H1 (cell line): ENCODE data around the gene LYPD6B. TPM values are rescaled to one million over a fixed set of nuclear protein-coding genes. Genes with fewer than 3 reads are reported as not detected.

Experiments used
- CTCF ChIA-PET: fragments of 300-600 bp; sonication (Branson Sonifier 250); formaldehyde crosslinking; loops from one replicate; lab custom pipeline; 2021; ENCODE audit not compliant: partially characterized antibody; lab: Charles Lee
- POLR2A ChIA-PET: fragments of 300-600 bp; sonication (Branson Sonifier 250); formaldehyde crosslinking; loops from one replicate; lab custom pipeline; 2021; ENCODE audit warnings: inconsistent platforms; ENCODE audit not compliant: partially characterized antibody; lab: Charles Lee
- DNase-seq, 2 experiments: peaks; one replicate each; pipeline versions ENCODE4 v3.0.0 to v3.0.0-alpha.2; 2010 to 2022; ENCODE audit warnings: low spot score in 2 of 2, low read depth in 1 of 2, mixed read lengths in 1 of 2
- FAIRE-seq: peaks from 2 replicates; lab custom pipeline; 2011; peaks lifted over from hg19 to GRCh38; lab: Jason Lieb, UNC
- H2AFZ ChIP-seq: 2 replicates; pipeline ENCODE4 v1.8.1; 2012; ENCODE audit warnings: low read length, inconsistent platforms
- H2AK5ac ChIP-seq: 2 replicates; pipeline ENCODE4 v1.6.1; 2013; ENCODE audit warnings: low read depth, low read length
- H2BK120ac ChIP-seq: replicated peaks from 2 replicates; pipeline ENCODE3; 2013; ENCODE audit warnings: low read depth, low read length, inconsistent platforms
- H2BK12ac ChIP-seq: 2 replicates; pipeline ENCODE4 v1.6.1; 2013; ENCODE audit warnings: low read depth, low read length
- H2BK15ac ChIP-seq: 2 replicates; pipeline ENCODE4 v1.6.1; 2013; ENCODE audit warnings: low read length
- H2BK20ac ChIP-seq: 2 replicates; pipeline ENCODE4 v1.6.1; 2013; ENCODE audit warnings: low read length
- H2BK5ac ChIP-seq: 2 replicates; pipeline ENCODE4 v1.6.1; 2013; ENCODE audit warnings: low read depth, low read length
- H3K14ac ChIP-seq: 2 replicates; pipeline ENCODE4 v1.6.1; 2013; ENCODE audit warnings: inconsistent platforms; ENCODE audit not compliant: insufficient read length
- H3K18ac ChIP-seq: 2 replicates; pipeline ENCODE4 v1.6.1; 2013; ENCODE audit warnings: low read length; ENCODE audit errors: extremely low read depth
- H3K23ac ChIP-seq: 2 replicates; pipeline ENCODE4 v1.6.1; 2013; ENCODE audit warnings: inconsistent platforms; ENCODE audit not compliant: insufficient read length
- H3K23me2 ChIP-seq: 2 replicates; pipeline ENCODE4 v1.6.1; 2013; ENCODE audit warnings: low read depth, low read length
- H3K27ac ChIP-seq: 2 replicates; pipeline ENCODE4 v1.6.1; 2011; ENCODE audit warnings: low read depth, low read length, inconsistent platforms
- H3K27me3 ChIP-seq, 4 experiments: replicated peaks in 1 of 4; 1 replicate in 1 of 4; 2 replicates in 3 of 4; pipeline versions ENCODE4 v1.6.1 to v1.8.1; 2011 to 2013; ENCODE audit warnings: low read length in 3 of 4, mild to moderate bottlenecking in 3 of 4, inconsistent platforms in 2 of 4, mixed read lengths in 2 of 4, moderate library complexity in 1 of 4; ENCODE audit not compliant: control insufficient read depth in 3 of 4, insufficient read depth in 3 of 4; ENCODE audit errors: extremely low read depth in 1 of 4
- H3K36me3 ChIP-seq, 4 experiments: 2 replicates each; pipeline versions ENCODE4 v1.6.1 to v1.8.1; 2011 to 2013; ENCODE audit warnings: mild to moderate bottlenecking in 4 of 4, low read length in 3 of 4, moderate library complexity in 2 of 4, control low read depth in 1 of 4, inconsistent platforms in 1 of 4; ENCODE audit not compliant: insufficient read depth in 4 of 4, control insufficient read depth in 2 of 4
- H3K4ac ChIP-seq: replicated peaks from 2 replicates; pipeline ENCODE3; 2013; ENCODE audit warnings: low read length, low read depth, mixed read lengths, inconsistent platforms; ENCODE audit not compliant: insufficient read length
- H3K4me1 ChIP-seq, 4 experiments: replicated peaks in 1 of 4; 1 replicate in 1 of 4; 2 replicates in 3 of 4; pipeline versions ENCODE4 v1.6.1 to v1.8.1; 2011 to 2013; ENCODE audit warnings: low read length in 3 of 4, inconsistent platforms in 2 of 4, mixed read lengths in 1 of 4; ENCODE audit not compliant: insufficient read depth in 4 of 4, control insufficient read depth in 3 of 4
- H3K4me2 ChIP-seq, 2 experiments: 2 replicates each; pipeline versions ENCODE4 v1.6.1 to v1.8.1; 2011 to 2013; ENCODE audit warnings: low read depth in 2 of 2, low read length in 2 of 2, control low read depth in 1 of 2, inconsistent platforms in 1 of 2, mild to moderate bottlenecking in 1 of 2; ENCODE audit not compliant: insufficient read depth in 1 of 2
- H3K4me3 ChIP-seq, 4 experiments: fragments of 200-600, 300-600 bp in 1 of 4; sonication (generic), shearing (Covaris generic), sonication (Bioruptor Twin) in 1 of 4; 2 replicates each; pipeline versions ENCODE4 v1.5.1 to v1.8.1; 2011 to 2016; ENCODE audit warnings: low read length in 4 of 4, low read depth in 3 of 4, control low read depth in 2 of 4, inconsistent platforms in 2 of 4, mild to moderate bottlenecking in 2 of 4, mixed read lengths in 1 of 4, moderate library complexity in 1 of 4; ENCODE audit not compliant: insufficient read depth in 2 of 4; ENCODE audit errors: extremely low read depth in 1 of 4
- H3K56ac ChIP-seq: replicated peaks from 2 replicates; pipeline ENCODE3; 2013; ENCODE audit warnings: low read depth, mild to moderate bottlenecking, mixed read lengths, low read length, inconsistent platforms; ENCODE audit not compliant: insufficient read length
- H3K79me1 ChIP-seq: 2 replicates; pipeline ENCODE4 v1.6.1; 2013; ENCODE audit warnings: low read depth, low read length, control low read depth
- H3K79me2 ChIP-seq, 2 experiments: 2 replicates each; pipeline versions ENCODE4 v1.6.1 to v1.8.1; 2012 to 2013; ENCODE audit warnings: low read length in 2 of 2, mild to moderate bottlenecking in 2 of 2, inconsistent platforms in 1 of 2; ENCODE audit not compliant: insufficient read depth in 2 of 2, control insufficient read depth in 1 of 2
- H3K9ac ChIP-seq, 4 experiments: replicated peaks in 1 of 4; 1 replicate in 1 of 4; 2 replicates in 3 of 4; pipeline versions ENCODE4 v1.6.1 to v1.8.1; 2011 to 2013; ENCODE audit warnings: low read depth in 3 of 4, low read length in 3 of 4, control low read depth in 2 of 4, mild to moderate bottlenecking in 2 of 4, moderate library complexity in 2 of 4, inconsistent platforms in 1 of 4; ENCODE audit errors: extremely low read depth in 1 of 4
- H3K9me3 ChIP-seq, 2 experiments: 2 replicates each; pipeline versions ENCODE4 v1.6.1 to v1.8.1; 2012 to 2013; ENCODE audit warnings: mild to moderate bottlenecking in 2 of 2, moderate library complexity in 2 of 2, control low read depth in 1 of 2, inconsistent platforms in 1 of 2, low read depth in 1 of 2, low read length in 1 of 2, mixed read lengths in 1 of 2; ENCODE audit not compliant: insufficient read depth in 2 of 2
- H4K20me1 ChIP-seq, 2 experiments: replicated peaks in 1 of 2; 2 replicates each; pipeline versions ENCODE3 to v1.8.1; 2011 to 2013; ENCODE audit warnings: inconsistent platforms in 2 of 2, low read length in 2 of 2, mild to moderate bottlenecking in 1 of 2; ENCODE audit not compliant: insufficient read depth in 2 of 2, control insufficient read depth in 1 of 2
- H4K5ac ChIP-seq: 2 replicates; pipeline ENCODE4 v1.6.1; 2013; ENCODE audit warnings: low read length, low read depth, mixed read lengths, inconsistent platforms; ENCODE audit not compliant: insufficient read length
- H4K8ac ChIP-seq: 2 replicates; pipeline ENCODE4 v1.8.0; 2013; ENCODE audit warnings: mild to moderate bottlenecking, moderate library complexity, low read length, inconsistent platforms; ENCODE audit not compliant: insufficient read depth; ENCODE audit errors: extremely low read depth
- H4K91ac ChIP-seq: replicated peaks from 2 replicates; pipeline ENCODE3; 2013; ENCODE audit warnings: low read length, mixed read lengths, inconsistent platforms; ENCODE audit not compliant: insufficient read length
- E2F6 ChIP-seq: IDR thresholded peaks from 2 replicates; pipeline ENCODE4 v1.6.1; 2012; ENCODE audit warnings: inconsistent platforms
- GABPA ChIP-seq: IDR thresholded peaks from 2 replicates; pipeline ENCODE4 v1.6.1; 2011; ENCODE audit warnings: mild to moderate bottlenecking, low read length, moderate library complexity, borderline replicate concordance; ENCODE audit not compliant: insufficient read depth
- HDAC6 ChIP-seq: IDR thresholded peaks from one replicate; pipeline ENCODE4 v1.7.1; 2012; ENCODE audit warnings: low read depth, mild to moderate bottlenecking, inconsistent platforms, low read length, moderate library complexity
- MAX ChIP-seq: IDR thresholded peaks from 2 replicates; pipeline ENCODE4 v1.6.1; 2012; ENCODE audit warnings: inconsistent platforms
- NANOG ChIP-seq: IDR thresholded peaks from 2 replicates; pipeline ENCODE4 v1.6.1; 2011; ENCODE audit warnings: low read length, low read depth, mild to moderate bottlenecking, inconsistent platforms; ENCODE audit not compliant: insufficient read depth, poor library complexity, severe bottlenecking
- POLR2A ChIP-seq, 2 experiments: IDR thresholded peaks; 1 replicate in 1 of 2; 2 replicates in 1 of 2; pipeline ENCODE4 v1.6.1; 2011; ENCODE audit warnings: low read depth in 2 of 2, low read length in 2 of 2, mild to moderate bottlenecking in 2 of 2; ENCODE audit errors: control extremely low read depth in 1 of 2
- POU5F1 ChIP-seq: IDR thresholded peaks from 2 replicates; pipeline ENCODE4 v1.6.1; 2011; ENCODE audit warnings: low read depth, mild to moderate bottlenecking, low read length, moderate library complexity
- RXRA ChIP-seq: IDR thresholded peaks from 2 replicates; pipeline ENCODE4 v1.6.1; 2011; ENCODE audit warnings: low read depth, mild to moderate bottlenecking, low read length, moderate library complexity; ENCODE audit not compliant: insufficient read depth
- SIX5 ChIP-seq: IDR thresholded peaks from 2 replicates; pipeline ENCODE4 v1.6.1; 2011; ENCODE audit warnings: mild to moderate bottlenecking, low read depth, low read length
- SP1 ChIP-seq: IDR thresholded peaks from 2 replicates; pipeline ENCODE4 v1.6.1; 2011; ENCODE audit warnings: low read depth, low read length
- TAF1 ChIP-seq: IDR thresholded peaks from 2 replicates; pipeline ENCODE4 v1.6.1; 2011; ENCODE audit warnings: mild to moderate bottlenecking, low read depth, low read length
- USF2 ChIP-seq: IDR thresholded peaks from 2 replicates; pipeline ENCODE4 v1.6.1; 2011; ENCODE audit warnings: low read length, improper control_type of control experiment
- WGBS, 2 experiments: shearing (Covaris generic) in 1 of 2; methylation state at CpG; one replicate each; pipeline versions ENCODE4 v1.1.6 to v1.1.7; 2013 to 2015; ENCODE audit warnings: low lambda C conversion rate in 2 of 2, mixed read lengths in 2 of 2, inconsistent platforms in 1 of 2, low coverage in 1 of 2, missing lambda C conversion rate in 1 of 2; ENCODE audit not compliant: insufficient replicate concordance in 2 of 2, insufficient coverage in 1 of 2, insufficient read length in 1 of 2; ENCODE audit errors: extremely low coverage in 1 of 2, missing lambda C conversion rate in 1 of 2; 5-methylcytosine and 5-hydroxymethylcytosine counted together
- polyA plus RNA-seq, 7 experiments: library from polyadenylated mRNA; depleted of rRNA in 3 of 7; stranded (reverse) in 5 of 7; unstranded in 2 of 7; fragments of >200 nt in 5 of 7; fragments of 200-250 nt in 2 of 7; gene quantifications; 1 replicate in 5 of 7; 2 replicates in 1 of 7; 4 replicates in 1 of 7; pipeline versions ENCODE4 v1.2.1 to v1.2.3, GENCODE V29; 2011 to 2013; ENCODE audit warnings: missing spikeins in 2 of 7, mixed read lengths in 2 of 7
- total RNA-seq: library from RNA; stranded (reverse); fragmentation: NEBNext Ultra II Directional; extraction: Animal tissue kit (Norgen Biotek cat#: 25700); gene quantifications from 2 replicates; pipeline ENCODE4 v1.2.1, GENCODE V29; 2021

LYPD6B gene
- total and polyA plus RNA-seq, 2 of the 8 experiments (the other 6 are each of a cell fraction or from before 2014, with no cell fraction given), result 2.2 to 3.5 TPM

GRCh38 chr2:149167941-149168340, 129.4 kb downstream of the LYPD6B start:
- H3K9ac ChIP-seq, result no peak overlapping the region
- no peak overlapping the region for H4K91ac ChIP-seq
- H3K79me2 ChIP-seq, result no peaks in the 10 kb centered on the region
- no peaks in the 10 kb centered on the region for H3K9me3 ChIP-seq
- no peak overlapping the region for H4K5ac ChIP-seq
- H3K4me1 ChIP-seq, result peaks cover 0 to 7% (median 1%) of the 10 kb centered on the region in 4 experiments; a peak in 2 of 7 replicates
- H3K4me2 ChIP-seq, result no peak overlapping the region
- H3K27me3 ChIP-seq, result no peaks in the 10 kb centered on the region
- H2BK120ac ChIP-seq, result no peak overlapping the region
- no peak for DNase-seq
- H3K56ac ChIP-seq, result no peak overlapping the region
- H3K27ac ChIP-seq, result no peak overlapping the region
- no peak overlapping the region for H3K23ac ChIP-seq
- no peak overlapping the region for H4K8ac ChIP-seq
- H4K20me1 ChIP-seq, result no peaks in the 10 kb centered on the region
- H3K18ac ChIP-seq, result no peak overlapping the region
- no peak overlapping the region for H2BK12ac ChIP-seq
- H2BK15ac ChIP-seq, result no peak overlapping the region
- H3K14ac ChIP-seq, result no peak overlapping the region
- POLR2A ChIA-PET, result no interaction called here
- H3K79me1 ChIP-seq, result no peaks in the 10 kb centered on the region
- no peak overlapping the region for H2AK5ac ChIP-seq
- CTCF ChIA-PET, result interaction anchor here (0.6 to 0.8 kb wide), 2 partner anchors 11 to 128 kb away, joined by 3 read pairs; no protein-coding TSS in a partner anchor
- WGBS, 2 experiments, result 93% methylated on average over 4 of the region's 4 CpGs; no CpG with 5 or more reads in 1 of the 2 experiments
- no peak overlapping the region for H3K4me3 ChIP-seq
- no peak overlapping the region for H2BK20ac ChIP-seq
- H3K23me2 ChIP-seq, result no peaks in the 10 kb centered on the region
- H2AFZ ChIP-seq, result no peak overlapping the region
- FAIRE-seq, result no peak
- H3K4ac ChIP-seq, result no peak overlapping the region
- no peak overlapping the region for H2BK5ac ChIP-seq
- no peaks in the 10 kb centered on the region for H3K36me3 ChIP-seq
- TF ChIP-seq NANOG, result no peak
- no peak for TF ChIP-seq RXRA
- no peak for TF ChIP-seq USF2
- TF ChIP-seq SP1, result no peak
- no peak for TF ChIP-seq GABPA
- no peak for TF ChIP-seq TAF1
- TF ChIP-seq MAX, result no peak
- TF ChIP-seq POU5F1, result no peak
- no peak for TF ChIP-seq HDAC6
- no peak for TF ChIP-seq E2F6
- no peak for TF ChIP-seq POLR2A (IDR thresholded peaks at IDR 0.05; ENCODE audit: control extremely low read depth in 1 of 2, low read depth in 2 of 2, low read length in 2 of 2)
- TF ChIP-seq SIX5, result no peak
